ENCODE results near the gene ANXA9.

Gene ANXA9

DNA sequence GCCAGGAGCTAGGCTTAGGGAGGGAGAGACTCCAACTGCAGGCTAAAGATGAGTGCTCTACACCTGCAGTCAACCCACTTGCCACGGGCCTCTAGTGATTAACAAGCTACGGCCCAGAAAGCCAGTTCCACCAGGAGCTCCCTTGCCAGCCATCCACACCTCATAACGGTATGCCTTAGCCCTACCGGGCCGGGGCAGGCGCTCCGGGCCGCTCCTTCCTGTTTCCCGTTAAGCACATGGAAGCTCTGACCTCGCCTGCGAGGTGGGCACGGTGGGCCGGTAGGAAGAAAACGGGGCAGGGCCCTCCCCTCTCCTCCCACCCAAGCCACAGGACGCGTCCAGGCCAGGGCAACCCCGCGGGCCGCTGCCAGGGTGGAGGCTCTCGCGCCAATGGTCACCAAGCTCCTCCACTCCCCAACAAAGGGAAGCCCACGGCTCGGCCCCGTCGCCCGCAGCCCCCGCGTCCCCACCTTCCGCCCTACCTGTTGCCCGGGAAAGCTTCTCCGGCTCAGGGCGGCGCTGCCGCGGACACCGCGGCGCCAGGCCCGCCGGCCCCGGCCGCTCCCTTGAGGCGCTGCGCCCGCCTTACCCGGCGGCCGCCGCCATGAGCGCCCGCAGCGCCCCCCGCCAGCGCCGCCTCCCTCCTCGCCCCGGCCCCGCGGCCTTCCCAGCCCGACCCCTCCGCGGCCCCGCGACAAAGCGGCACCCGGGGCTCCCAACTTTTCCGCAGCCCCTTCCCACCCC, 8.1 kb upstream of the ANXA9 start:
- H2AFZ ChIP-seq (ENCODE audit: low read length), result no peak overlapping the region
- no peak for TF ChIP-seq CTCF (IDR thresholded peaks at IDR 0.05; ENCODE audit: low read length)
- TF ChIP-seq EZH2 (IDR thresholded peaks at IDR 0.05; ENCODE audit: borderline replicate concordance, low read length), result no peak
- no peaks in the 10 kb centered on the region for H3K9me3 ChIP-seq (ENCODE audit: low read length)
- peak overlapping the region; percentile 87 for H3K4me2 ChIP-seq (ENCODE audit: low read length)
- peaks cover 42% of the 10 kb centered on the region for H3K4me1 ChIP-seq (ENCODE audit: insufficient read depth, low read length, severe bottlenecking)
- no peaks in the 10 kb centered on the region for H3K9me2 ChIP-seq (ENCODE audit: low read depth, low read length)
- peak overlapping the region; percentile 88 for H3K4me3 ChIP-seq (ENCODE audit: low read depth, low read length, poor library complexity, severe bottlenecking)
- H3K27me3 ChIP-seq (ENCODE audit: insufficient read depth, low read length), result no peaks in the 10 kb centered on the region; the same call in 1 of the 2 replicates
- H3K9ac ChIP-seq (ENCODE audit: low read length), result peak overlapping the region; percentile 88
- H4K20me1 ChIP-seq (ENCODE audit: insufficient read depth, low read length), result no peaks in the 10 kb centered on the region
- H3K27ac ChIP-seq (ENCODE audit: low read depth, low read length, poor library complexity, severe bottlenecking), result peak overlapping the region; percentile 76
- H3F3A ChIP-seq (ENCODE audit: insufficient read depth, low read length), result no peaks in the 10 kb centered on the region; the same call in 1 of the 2 replicates
- H3K79me2 ChIP-seq (ENCODE audit: insufficient read depth, low read length), result peaks cover 23% of the 10 kb centered on the region
- no peaks in the 10 kb centered on the region for H3K36me3 ChIP-seq (ENCODE audit: insufficient read depth, low read length)

- TF ChIP-seq EZH2 (IDR thresholded peaks at IDR 0.05; ENCODE audit: borderline replicate concordance, low read length) (no peak), CTCF (IDR thresholded peaks at IDR 0.05; ENCODE audit: low read length) (no peak)
- H2AFZ ChIP-seq (ENCODE audit: low read length), result no peak within 1 kb of the TSS
- H3K9me3 ChIP-seq (ENCODE audit: low read length), result no peaks in the 10 kb centered on the region
- peaks cover 23% of the 10 kb centered on the region for H3K79me2 ChIP-seq (ENCODE audit: insufficient read depth, low read length)
- H3K36me3 ChIP-seq (ENCODE audit: insufficient read depth, low read length), result no peaks in the 10 kb centered on the region
- peak within 1 kb of the TSS; percentile 76 for H3K27ac ChIP-seq (ENCODE audit: low read depth, low read length, poor library complexity, severe bottlenecking)
- H3K4me2 ChIP-seq (ENCODE audit: low read length), result peak within 1 kb of the TSS; percentile 87
- no peaks in the 10 kb centered on the region; the same call in 1 of the 2 replicates for H3K27me3 ChIP-seq (ENCODE audit: insufficient read depth, low read length)
- peak within 1 kb of the TSS; percentile 88 for H3K4me3 ChIP-seq (ENCODE audit: low read depth, low read length, poor library complexity, severe bottlenecking)
- peak within 1 kb of the TSS; percentile 88 for H3K9ac ChIP-seq (ENCODE audit: low read length)
- H3K9me2 ChIP-seq (ENCODE audit: low read depth, low read length), result no peaks in the 10 kb centered on the region
- H4K20me1 ChIP-seq (ENCODE audit: insufficient read depth, low read length), result no peaks in the 10 kb centered on the region
- peaks cover 50% of the 10 kb centered on the region for H3K4me1 ChIP-seq (ENCODE audit: insufficient read depth, low read length, severe bottlenecking)
- no peaks in the 10 kb centered on the region; the same call in 1 of the 2 replicates for H3F3A ChIP-seq (ENCODE audit: insufficient read depth, low read length)
Measured at GRCh38 chr1:150974580-150975478, 7.3 kb upstream of the ANXA9 start, which contains the start of gene CERS2. Gene CERS2, minus strand, starts transcription at chr1:150974835. Its CDS starts 5,745 bp downstream, at chr1:150969090.

- Histone ChIP-seq H3K4me2 (ENCODE audit: low read length) (no peak overlapping the region), H3K36me3 (ENCODE audit: insufficient read depth, low read length) (no peaks in the 10 kb centered on the region)
Measured at GRCh38 chr1:150976401-150976821, 5.7 kb upstream of the ANXA9 start.

More at GRCh38 chr1:150976401-150976821, 5.7 kb upstream of the ANXA9 start:
- Histone ChIP-seq H3K9me3 (ENCODE audit: low read length) (no peaks in the 10 kb centered on the region), H3K4me1 (ENCODE audit: insufficient read depth, low read length, severe bottlenecking) (peaks cover 47% of the 10 kb centered on the region), H3K27me3 (ENCODE audit: insufficient read depth, low read length) (no peaks in the 10 kb centered on the region; the same call in 1 of the 2 replicates), H3K79me2 (ENCODE audit: insufficient read depth, low read length) (peaks cover 23% of the 10 kb centered on the region), H3K4me3 (ENCODE audit: low read depth, low read length, poor library complexity, severe bottlenecking) (no peak overlapping the region), H2AFZ (ENCODE audit: low read length) (no peak overlapping the region), H3K9ac (ENCODE audit: low read length) (no peak overlapping the region), H3F3A (ENCODE audit: insufficient read depth, low read length) (no peaks in the 10 kb centered on the region; the same call in 1 of the 2 replicates), H3K27ac (ENCODE audit: low read depth, low read length, poor library complexity, severe bottlenecking) (no peak overlapping the region), H4K20me1 (ENCODE audit: insufficient read depth, low read length) (no peaks in the 10 kb centered on the region), H3K9me2 (ENCODE audit: low read depth, low read length) (no peaks in the 10 kb centered on the region)
- TF ChIP-seq CTCF (IDR thresholded peaks at IDR 0.05; ENCODE audit: low read length) (no peak), EZH2 (IDR thresholded peaks at IDR 0.05; ENCODE audit: borderline replicate concordance, low read length) (no peak)
